ENCODE measurements around the gene TCFL5.

- no peak for TF ChIP-seq EP300 (IDR thresholded peaks at IDR 0.05)
- TF ChIP-seq CTCF (IDR thresholded peaks at IDR 0.05): no peak
- no peak for TF ChIP-seq POLR2A (IDR thresholded peaks at IDR 0.05)
Observed at GRCh38 chr20:62897666-62898065, 36.0 kb upstream of the TCFL5 start.
